ENCODE measurements around the gene PODNL1.

DNA sequence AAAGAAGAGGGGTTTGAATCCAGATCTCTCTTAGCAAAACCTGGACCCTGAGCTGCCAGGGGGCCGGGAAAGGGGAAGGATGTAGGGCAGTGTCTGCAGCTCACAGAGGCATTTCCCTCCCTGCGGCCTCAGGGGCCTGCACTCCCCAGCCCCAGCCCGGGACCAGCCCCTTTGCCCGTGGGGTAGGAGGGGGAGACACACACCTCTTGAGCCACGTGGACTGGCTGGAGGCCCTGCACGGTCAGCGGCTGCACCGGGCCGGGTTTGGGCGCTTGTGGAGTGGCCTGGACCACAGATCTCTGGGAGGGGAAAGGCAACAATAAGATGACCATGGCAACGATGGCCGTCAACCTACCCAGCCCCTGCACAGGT lies 41.0 kb upstream of the PODNL1 start:
- TF ChIP-seq, protein P1, sequence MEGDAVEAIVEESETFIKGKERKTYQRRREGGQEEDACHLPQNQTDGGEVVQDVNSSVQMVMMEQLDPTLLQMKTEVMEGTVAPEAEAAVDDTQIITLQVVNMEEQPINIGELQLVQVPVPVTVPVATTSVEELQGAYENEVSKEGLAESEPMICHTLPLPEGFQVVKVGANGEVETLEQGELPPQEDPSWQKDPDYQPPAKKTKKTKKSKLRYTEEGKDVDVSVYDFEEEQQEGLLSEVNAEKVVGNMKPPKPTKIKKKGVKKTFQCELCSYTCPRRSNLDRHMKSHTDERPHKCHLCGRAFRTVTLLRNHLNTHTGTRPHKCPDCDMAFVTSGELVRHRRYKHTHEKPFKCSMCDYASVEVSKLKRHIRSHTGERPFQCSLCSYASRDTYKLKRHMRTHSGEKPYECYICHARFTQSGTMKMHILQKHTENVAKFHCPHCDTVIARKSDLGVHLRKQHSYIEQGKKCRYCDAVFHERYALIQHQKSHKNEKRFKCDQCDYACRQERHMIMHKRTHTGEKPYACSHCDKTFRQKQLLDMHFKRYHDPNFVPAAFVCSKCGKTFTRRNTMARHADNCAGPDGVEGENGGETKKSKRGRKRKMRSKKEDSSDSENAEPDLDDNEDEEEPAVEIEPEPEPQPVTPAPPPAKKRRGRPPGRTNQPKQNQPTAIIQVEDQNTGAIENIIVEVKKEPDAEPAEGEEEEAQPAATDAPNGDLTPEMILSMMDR (IDR thresholded peaks at IDR 0.05), result no peak
- no peak for TF ChIP-seq POLR2A (IDR thresholded peaks at IDR 0.05)

Data from right lobe of liver (tissue), 4 donors.